ENCODE data around the gene SIGLEC5. TPM values are rescaled to one million over a fixed set of nuclear protein-coding genes. Genes with fewer than 3 reads are reported as not detected.

SIGLEC5 gene
- total and polyA plus RNA-seq, 2 of the 8 experiments (the other 6 are each of a cell fraction or from before 2014, with no cell fraction given): not detected

- no peak for TF ChIP-seq KDM1A (IDR thresholded peaks at IDR 0.05; ENCODE audit: borderline replicate concordance, low read length)
Measured at GRCh38 chr19:51570962-51571575, 59.1 kb downstream of the SIGLEC5 start, which contains the start of gene ZNF175 (continued).
